Fibroblast of skin of left quadriceps (primary cell): Measurements from ENCODE around the gene PCP4.

Source experiments
- DNase-seq, 2 experiments: peaks; one replicate each; pipeline ENCODE4 v3.0.0-alpha.2; 2013; ENCODE audit warnings: low read depth in 2 of 2

The PCP4 gene

DNA sequence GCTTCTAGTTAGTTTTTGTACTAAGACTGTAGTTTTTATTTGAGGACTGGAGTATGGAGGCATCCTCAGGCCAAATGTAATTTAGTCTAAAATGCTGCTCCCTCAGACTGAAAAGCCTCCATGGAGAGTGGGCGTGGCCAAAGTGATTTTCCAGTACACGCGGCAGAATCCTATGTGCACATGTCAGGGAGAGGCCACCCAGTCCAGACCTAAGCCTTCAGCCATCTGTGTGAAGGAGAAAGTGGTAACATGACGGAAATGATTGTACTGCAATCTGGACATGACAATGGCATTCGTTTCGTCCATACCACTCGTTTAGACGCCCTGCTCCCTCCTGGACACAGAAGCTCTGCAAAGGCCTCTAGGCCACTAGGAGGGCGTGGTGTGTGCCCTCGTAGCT is 56.2 kb downstream of the PCP4 start:
- no peak for DNase-seq

DNA sequence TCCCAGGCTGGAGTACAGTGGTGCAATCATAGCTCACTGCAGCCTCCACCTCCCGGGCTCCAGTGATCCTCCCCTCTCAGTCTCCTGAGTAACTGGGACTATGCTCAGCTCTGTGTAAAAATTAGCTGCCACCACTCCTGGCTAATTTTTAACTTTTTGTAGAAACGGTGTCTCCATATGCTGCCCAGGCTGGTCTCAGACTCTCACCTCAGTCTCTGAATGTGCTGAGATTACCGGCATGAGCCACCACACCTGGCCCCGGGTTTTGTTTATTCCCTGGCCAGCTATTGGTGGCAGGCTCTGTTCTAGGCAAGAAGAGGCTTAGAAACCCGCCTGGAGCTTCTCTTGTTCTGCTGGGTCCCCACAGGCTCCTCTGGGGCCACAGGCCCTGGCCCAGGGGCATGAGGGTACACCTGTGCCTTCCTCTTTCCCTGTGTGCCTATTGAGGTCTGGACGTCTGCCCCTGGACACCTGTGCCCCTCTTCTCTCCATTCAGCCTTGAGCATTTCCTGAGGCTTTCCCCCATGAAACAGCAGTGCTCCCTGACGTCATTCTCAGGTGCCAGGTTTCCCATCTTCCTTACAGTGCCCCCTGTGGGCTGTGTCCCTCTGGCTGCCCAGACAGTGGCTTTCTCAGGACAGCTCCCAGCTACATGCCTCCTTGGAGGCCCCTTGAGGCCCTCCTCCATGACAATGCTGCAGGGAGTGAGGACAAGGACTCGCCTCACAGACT is 57.5 kb downstream of the PCP4 start:
- no peak for DNase-seq

GRCh38 chr21:39927304-39927886 is 60.2 kb downstream of the PCP4 start:
- no peak for DNase-seq

DNA sequence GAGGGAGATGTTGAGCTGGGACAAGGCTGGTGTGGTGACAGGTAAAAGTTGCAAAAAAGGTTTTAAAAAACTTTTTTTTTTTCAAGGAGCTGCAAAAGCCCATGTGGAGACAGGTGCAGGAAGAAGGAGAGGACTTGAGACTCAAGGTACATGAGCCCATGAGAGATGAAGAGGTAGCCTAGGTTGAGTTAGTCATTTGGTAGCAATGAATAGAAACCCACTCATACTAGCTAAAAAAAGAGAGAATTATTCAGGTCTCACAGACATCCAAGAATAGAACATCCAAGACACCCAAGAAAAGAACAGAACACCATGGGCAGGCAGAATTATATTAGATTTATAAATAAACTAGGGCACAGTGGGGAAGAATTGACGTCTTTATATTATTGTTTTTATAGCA is 65.1 kb downstream of the PCP4 start:
- DNase-seq = no peak

- no peak for DNase-seq
These were observed 67.7 kb downstream of the PCP4 start for GRCh38 chr21:39934895-39935294.

DNA sequence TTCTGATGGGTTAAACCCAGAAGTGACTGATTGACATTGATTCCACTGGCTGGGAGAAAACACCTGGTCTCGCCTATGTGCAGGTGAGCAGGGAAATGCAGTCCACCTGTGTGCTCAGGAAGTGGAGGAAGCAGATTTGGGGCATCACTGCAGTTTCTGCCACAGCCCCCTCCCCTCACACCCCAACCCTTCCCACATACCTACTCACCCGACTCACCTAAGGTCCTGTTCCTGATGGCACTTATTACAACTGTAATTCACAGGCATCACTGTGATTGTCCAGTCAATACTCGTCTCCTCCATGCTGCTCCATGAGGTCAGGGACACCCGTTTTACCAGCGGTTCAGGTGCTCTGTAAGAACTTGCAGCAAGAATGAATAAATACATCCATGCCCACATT is 68.5 kb downstream of the PCP4 start:
- no peak for DNase-seq

- no peak for DNase-seq
These were observed 70.9 kb downstream of the PCP4 start for GRCh38 chr21:39938086-39938625.

DNA sequence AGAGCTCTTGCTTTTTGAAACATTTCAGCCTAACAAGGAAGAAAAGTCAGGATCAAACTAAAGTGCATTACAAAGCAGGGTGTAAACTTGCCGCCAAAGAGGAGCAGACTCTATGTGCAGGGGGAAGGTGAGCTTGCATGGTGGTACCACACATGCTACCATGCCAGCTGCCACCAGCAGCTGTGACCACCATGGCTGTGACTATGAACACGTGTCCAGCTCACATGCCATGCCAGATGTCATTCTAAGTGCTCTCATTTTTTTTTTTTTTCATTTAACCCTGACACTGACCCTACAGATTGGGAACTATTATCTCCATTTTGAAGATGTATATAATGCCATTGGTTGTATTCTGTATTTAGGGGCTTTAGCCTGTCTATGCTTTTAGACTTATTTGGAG is 79.0 kb downstream of the PCP4 start:
- DNase-seq = no peak

- no peak for DNase-seq
These were observed 79.8 kb downstream of the PCP4 start for GRCh38 chr21:39947031-39947430.

- no peak for DNase-seq
These were observed 84.2 kb downstream of the PCP4 start for GRCh38 chr21:39951183-39952101.

DNA sequence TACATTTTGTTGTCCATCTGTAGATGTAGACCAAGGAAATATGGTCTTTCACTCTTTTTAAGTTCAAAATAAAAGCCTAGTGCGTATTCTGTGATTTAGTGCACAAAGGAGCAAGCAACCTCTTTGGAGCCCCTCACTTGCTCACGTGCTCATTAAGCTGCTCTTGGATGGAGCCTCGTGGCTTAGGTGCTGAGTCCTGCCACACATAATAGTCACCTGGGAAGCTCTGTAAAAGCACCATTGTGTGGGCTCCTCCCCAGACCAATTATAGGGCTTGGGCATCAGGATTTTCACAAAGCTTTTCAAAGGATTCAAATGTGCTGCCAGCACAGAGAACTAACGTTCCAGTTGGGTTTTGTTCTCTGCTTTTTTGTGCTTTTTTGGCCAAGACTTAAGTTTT is 85.0 kb downstream of the PCP4 start:
- no peak for DNase-seq

- DNase-seq = no peak
These were observed 87.3 kb downstream of the PCP4 start for GRCh38 chr21:39954570-39954969.

DNA sequence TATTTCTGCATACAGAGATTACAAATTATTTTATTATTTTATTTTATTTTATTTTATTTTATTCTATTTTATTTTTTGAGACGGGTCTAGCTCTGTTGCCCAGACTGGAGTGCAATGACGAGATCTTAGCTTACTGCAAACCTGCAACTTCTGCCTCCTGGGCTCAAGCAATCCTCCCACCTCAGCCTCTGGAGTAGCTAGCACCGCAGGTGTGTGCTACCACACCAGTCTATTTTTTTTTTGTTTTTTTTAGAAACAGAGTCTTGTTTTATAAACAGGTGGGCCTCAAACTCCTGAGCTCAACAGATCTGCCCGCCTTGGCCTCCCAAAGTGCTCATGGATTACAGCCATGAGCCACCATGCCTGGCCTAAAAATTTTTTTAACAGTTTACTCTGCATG is 88.1 kb downstream of the PCP4 start:
- no peak for DNase-seq

DNA sequence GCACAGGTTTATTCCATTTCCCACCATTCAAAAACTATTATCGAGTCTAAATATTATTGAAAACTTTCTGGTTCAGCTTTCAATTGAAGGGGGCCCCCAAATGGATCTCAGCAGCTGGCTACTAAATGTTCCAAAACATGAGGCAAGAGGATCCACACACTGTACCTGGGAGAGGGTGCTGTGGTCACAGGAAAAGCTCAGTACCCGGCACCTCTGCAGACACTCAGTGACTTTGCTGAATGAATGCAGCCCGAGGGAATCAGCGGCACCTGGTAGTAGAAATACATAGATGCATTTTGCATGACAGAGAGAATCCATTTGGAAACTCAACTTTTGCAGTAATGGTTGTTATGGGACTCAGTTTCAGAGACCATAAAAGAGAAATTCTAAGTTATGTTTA is 89.3 kb downstream of the PCP4 start:
- no peak for DNase-seq

GRCh38 chr21:39958731-39959130 is 91.5 kb downstream of the PCP4 start:
- DNase-seq = no peak

DNA sequence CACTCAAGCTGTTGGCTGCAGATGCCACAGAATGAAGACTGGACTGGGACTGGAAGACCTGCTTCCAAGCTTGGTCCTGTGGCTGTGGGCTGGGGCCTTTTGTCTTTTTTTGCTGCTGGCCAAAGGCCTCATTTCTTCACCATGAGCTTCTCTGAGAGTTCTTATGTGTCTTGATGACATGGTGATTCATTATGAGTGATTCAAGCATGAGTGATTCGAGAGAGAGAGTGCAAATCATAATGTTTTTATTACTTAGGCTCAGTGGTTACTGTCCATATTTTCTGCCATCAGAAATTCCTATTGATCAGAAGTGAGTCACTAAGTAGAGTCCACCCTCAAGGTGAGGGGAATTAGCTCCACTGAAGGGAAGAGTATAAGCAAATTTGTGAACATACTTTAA is 94.0 kb downstream of the PCP4 start:
- DNase-seq = peak; percentile 39 to 41

GRCh38 chr21:39965026-39965425 is 97.8 kb downstream of the PCP4 start:
- DNase-seq = no peak

GRCh38 chr21:39966786-39967185 is 99.5 kb downstream of the PCP4 start:
- DNase-seq = no peak

GRCh38 chr21:39968010-39968409 is 100.8 kb downstream of the PCP4 start:
- DNase-seq = no peak

- DNase-seq = no peak
These were observed 102.6 kb downstream of the PCP4 start for GRCh38 chr21:39969691-39970364.

DNA sequence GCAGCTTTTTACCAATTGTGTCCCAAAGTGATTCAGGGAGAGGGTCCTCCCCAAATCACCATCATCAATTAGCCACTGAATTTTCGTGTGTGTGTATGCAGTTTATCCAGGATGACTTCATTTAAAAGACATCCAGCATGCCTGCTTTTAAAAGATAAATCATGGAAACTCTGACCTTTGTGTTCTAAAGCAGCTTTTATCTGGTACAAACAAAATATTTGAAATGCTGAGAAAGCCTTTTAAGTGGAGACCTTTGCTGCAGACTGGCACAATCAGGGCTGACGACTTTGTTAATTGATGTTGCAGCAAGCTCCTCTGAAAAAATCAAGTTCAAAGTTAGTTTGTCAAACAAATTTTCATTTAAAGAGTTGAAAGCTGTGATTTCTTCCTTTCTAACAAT is 104.7 kb downstream of the PCP4 start:
- DNase-seq = no peak

DNA sequence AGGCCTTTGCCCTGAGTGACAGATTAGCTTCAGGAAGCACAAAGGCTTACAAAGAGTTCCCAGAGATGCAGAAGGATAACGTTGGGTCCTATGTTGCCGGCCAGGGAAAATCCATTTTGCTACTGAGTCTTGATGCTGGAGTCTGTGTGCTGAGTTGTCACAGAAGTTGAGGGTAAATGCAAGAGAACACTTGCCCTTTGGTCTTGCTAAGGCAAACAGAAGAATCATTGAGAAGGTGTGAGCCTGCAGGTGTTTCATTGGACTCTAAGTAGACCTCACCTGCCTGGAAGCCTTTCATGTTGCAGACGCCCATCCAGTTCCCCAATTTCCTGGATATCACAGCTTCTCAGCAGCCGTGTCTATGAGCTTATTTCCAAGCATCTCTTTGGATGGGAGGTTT is 105.2 kb downstream of the PCP4 start:
- no peak for DNase-seq
